ENCODE results near the gene OXLD1. TPM values are rescaled to one million over a fixed set of nuclear protein-coding genes. Genes with fewer than 3 reads are reported as not detected.

OXLD1 gene
- total and polyA plus RNA-seq, 8 donors = 9.4 to 57.2 (median 16.4) TPM

DNA sequence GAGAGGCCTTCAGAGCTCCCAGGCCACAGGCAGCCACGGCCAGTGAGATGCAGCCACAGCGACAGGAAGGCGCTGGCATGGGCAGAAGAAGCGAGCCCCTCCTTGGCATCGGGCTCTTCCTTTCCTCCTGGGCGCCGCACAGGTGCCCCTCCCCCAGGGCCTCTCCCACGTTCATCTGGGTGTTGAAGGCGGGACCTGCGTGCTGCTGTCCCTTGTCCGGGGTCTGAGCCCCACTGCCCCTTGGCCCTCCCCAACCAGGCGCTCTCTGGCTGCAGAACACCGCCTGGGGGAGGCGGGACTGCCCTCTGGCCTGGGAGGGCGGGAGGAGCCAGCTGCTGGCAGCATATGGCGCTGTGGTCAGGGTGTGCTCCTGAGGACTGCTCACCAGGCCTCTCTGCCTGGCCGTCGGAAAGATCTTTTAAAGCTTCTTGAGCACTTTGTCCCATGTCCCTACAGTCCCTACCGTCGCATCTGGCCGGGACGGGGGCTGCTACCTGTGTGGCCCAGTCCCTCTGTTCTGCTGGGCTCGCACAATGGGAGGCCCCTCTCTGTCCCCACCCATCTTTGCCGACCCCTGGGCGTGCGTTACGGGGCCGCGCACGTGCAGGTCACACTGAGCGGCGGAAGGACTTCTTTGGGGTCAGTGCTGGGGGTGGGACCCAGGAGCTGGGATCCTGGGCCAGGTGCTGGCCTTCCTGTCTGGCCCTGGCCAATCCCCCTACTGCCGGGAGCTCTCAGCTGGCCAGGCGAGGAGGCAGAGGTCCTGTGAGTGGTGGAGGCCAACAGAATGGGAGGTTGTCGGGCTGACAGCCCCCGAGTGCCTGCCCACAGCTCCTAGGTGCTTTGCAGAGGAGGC is 47.4 kb upstream of the OXLD1 start:
- ATAC-seq = peak; percentile 26 to 63 (median 50)
- peaks cover 11 to 26% (median 18%) of the 10 kb centered on the region in 3 donors for H3K4me1 ChIP-seq
- H3K9me3 ChIP-seq = no peaks in the 10 kb centered on the region
- peak overlapping the region; percentile 7 to 90 (median 84) for H3K4me3 ChIP-seq
- WGBS, 2 donors = 23 to 29% methylated on average over 35 to 36 of the region's 36 CpGs
- DNase-seq = peak in 5 of 6 donors; percentile 57 to 89 (median 75)
- intact Hi-C loops (cut with DNase I) = no loop called here
- H3K36me3 ChIP-seq = peaks cover 0 to 17% (median 0%) of the 10 kb centered on the region in 3 donors
- TF ChIP-seq, protein P1, sequence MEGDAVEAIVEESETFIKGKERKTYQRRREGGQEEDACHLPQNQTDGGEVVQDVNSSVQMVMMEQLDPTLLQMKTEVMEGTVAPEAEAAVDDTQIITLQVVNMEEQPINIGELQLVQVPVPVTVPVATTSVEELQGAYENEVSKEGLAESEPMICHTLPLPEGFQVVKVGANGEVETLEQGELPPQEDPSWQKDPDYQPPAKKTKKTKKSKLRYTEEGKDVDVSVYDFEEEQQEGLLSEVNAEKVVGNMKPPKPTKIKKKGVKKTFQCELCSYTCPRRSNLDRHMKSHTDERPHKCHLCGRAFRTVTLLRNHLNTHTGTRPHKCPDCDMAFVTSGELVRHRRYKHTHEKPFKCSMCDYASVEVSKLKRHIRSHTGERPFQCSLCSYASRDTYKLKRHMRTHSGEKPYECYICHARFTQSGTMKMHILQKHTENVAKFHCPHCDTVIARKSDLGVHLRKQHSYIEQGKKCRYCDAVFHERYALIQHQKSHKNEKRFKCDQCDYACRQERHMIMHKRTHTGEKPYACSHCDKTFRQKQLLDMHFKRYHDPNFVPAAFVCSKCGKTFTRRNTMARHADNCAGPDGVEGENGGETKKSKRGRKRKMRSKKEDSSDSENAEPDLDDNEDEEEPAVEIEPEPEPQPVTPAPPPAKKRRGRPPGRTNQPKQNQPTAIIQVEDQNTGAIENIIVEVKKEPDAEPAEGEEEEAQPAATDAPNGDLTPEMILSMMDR (IDR thresholded peaks at IDR 0.05) = no peak
- H3K27me3 ChIP-seq = no peaks in the 10 kb centered on the region
- no peak for FAIRE-seq
- peak overlapping the region; percentile 76 to 92 (median 82) for H3K27ac ChIP-seq

DNA sequence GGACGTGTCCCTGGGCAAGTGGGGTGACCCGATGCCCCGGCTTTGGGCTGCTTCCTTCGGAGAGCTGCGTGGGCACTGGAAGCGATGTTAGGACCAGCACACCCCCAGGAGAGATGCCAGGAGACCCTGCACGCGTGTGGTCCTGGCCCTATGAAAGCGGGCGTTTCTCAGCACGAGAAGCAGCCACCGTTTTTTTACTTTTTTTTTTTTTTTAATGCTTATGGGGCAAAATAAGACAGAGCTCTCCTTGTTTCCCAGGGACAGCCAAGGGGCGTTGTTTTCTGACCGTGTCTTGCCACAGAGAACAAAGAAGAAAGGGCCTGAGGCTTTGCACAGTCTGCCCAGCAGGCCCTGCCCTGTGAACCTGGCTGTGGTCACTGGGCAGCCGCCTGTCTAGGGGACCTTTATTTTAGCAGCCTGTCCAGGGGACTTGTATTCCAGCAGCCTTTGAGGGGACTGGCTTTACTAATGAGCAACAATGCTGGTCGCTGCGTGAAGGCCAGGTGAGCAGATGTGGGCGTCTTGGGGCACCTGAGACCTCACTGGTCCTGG is 46.7 kb upstream of the OXLD1 start:
- 7 to 8% methylated on average over 18 of the region's 18 CpGs for WGBS, 2 donors
- no peaks in the 10 kb centered on the region for H3K27me3 ChIP-seq
- FAIRE-seq = no peak
- peaks cover 11 to 26% (median 18%) of the 10 kb centered on the region in 3 donors for H3K4me1 ChIP-seq
- H3K27ac ChIP-seq = peak overlapping the region; percentile 76 to 92 (median 82)
- TF ChIP-seq, protein P1 (IDR thresholded peaks at IDR 0.05) = no peak
- H3K9me3 ChIP-seq = no peaks in the 10 kb centered on the region
- intact Hi-C loops (cut with DNase I) = no loop called here
- H3K36me3 ChIP-seq = peaks cover 0 to 10% (median 0%) of the 10 kb centered on the region in 3 donors
- peak overlapping the region; percentile 71 to 90 (median 84) for H3K4me3 ChIP-seq
- peak; percentile 0 to 11 (median 4) for ATAC-seq
- DNase-seq = peak in 2 of 6 donors; percentile 60 to 78

DNA sequence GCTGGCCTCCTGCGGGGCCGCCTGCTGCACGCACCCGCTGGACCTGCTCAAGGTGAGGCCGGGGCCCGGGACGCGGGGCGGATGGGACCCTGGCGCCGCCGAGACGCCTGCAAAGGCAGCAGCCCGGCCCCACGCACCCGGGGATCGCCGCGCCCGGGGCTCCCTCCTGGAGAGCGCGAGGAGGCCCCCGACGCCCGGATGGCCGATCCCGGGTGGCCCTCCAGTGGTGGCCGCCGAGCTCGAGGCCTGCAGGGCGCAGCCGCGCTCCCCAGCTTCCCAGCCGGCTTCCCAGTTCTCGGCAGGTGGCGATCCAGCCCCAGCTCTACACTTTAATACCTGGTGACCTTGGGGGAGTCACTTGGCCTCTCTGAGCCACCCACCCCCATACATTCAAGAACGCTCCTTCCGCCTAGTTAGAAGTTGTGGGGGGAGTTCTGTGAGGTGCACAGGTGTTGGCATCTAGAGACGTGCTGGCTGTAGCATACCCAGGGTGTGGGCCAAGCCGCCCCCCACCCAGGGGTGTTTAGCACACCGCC is 46.1 kb upstream of the OXLD1 start:
- ATAC-seq = peak; percentile 14 to 39 (median 32)
- Histone ChIP-seq H3K36me3 (peaks cover 0 to 7% (median 0%) of the 10 kb centered on the region in 3 donors), H3K4me3 (peak overlapping the region; percentile 71 to 90 (median 84)), H3K27ac (peak overlapping the region; percentile 76 to 92 (median 82)), H3K9me3 (no peaks in the 10 kb centered on the region), H3K4me1 (peaks cover 11 to 26% (median 18%) of the 10 kb centered on the region in 3 donors), H3K27me3 (no peaks in the 10 kb centered on the region)
- TF ChIP-seq, protein P1 (IDR thresholded peaks at IDR 0.05) = no peak
- intact Hi-C loops (cut with DNase I) = no loop called here
- no peak for FAIRE-seq
- 1 to 3% methylated on average over 19 to 41 of the region's 41 CpGs for WGBS, 2 donors
- DNase-seq = peak in 5 of 6 donors; percentile 53 to 89 (median 75)

DNA sequence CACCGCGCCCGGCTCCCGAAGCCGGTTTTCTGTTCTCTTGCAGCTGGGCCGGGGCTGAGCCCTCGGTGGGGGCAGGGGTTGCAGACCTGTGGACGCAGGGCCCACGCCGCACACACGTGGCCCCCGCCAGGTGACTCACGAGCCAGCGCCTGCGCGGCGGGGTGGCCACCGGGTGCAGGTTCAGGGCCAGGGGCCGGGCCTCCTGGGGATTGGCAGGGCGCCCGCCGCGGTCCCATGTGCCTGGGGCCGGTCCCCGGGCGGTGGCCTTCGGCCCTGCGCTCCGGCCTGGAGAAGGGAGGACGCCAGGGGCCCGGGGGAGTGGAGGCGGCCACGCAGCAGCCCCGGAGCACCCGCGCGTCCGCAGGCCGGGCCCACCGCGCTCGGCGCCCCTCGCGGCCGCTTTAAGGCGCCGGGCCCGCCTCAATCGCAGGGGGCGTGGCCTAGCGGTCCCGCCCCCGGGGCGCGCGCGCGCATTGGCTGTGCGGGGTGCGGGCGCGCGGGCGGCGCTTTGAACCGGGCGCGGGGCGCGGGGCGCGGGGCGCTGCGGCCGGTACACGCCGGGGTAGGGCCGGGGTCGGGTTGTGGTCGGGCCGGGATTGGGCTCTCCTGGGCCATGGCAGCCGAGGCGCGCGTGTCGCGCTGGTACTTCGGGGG is 45.5 kb upstream of the OXLD1 start, which contains the start of gene SLC25A10:
SLC25A10 (plus strand) TSS at position 471 of the 654 bp plus-strand sequence; CDS start at position 614, 143 bp downstream.
- Histone ChIP-seq H3K27ac (peak within 1 kb of the TSS; percentile 76 to 92 (median 82)), H3K36me3 (peaks cover 0 to 9% (median 0%) of the 10 kb centered on the region in 3 donors), H3K4me3 (peak within 1 kb of the TSS; percentile 71 to 90 (median 84)), H3K27me3 (no peaks in the 10 kb centered on the region), H3K9me3 (no peaks in the 10 kb centered on the region), H3K4me1 (peaks cover 11 to 26% (median 18%) of the 10 kb centered on the region in 3 donors)
- DNase-seq (peak; percentile 90 to 98 (median 96)), ATAC-seq (peak; percentile 81 to 88 (median 86)), FAIRE-seq (no peak)
- 1% methylated on average over 77 to 89 of the region's 89 CpGs for WGBS, 2 donors
- TF ChIP-seq, protein P1 (IDR thresholded peaks at IDR 0.05) = peak in 1 of 4 donors; percentile 11
- intact Hi-C loops (cut with DNase I) = no loop called here

All from pancreas (tissue), 10 donors.